DOHH2 (cell line): ENCODE measurements around the gene TEKTIP1.

ENCODE experiments used
- H3F3A ChIP-seq: fragments of 200-600 bp; sonication (generic), shearing (Covaris generic); 2 replicates; pipeline ENCODE4 v1.6.0; 2016; ENCODE audit warnings: antibody characterized with exemption, mild to moderate bottlenecking; ENCODE audit not compliant: control insufficient read depth, insufficient read depth
- H3K27ac ChIP-seq: fragments of 200-600 bp; sonication (generic); 2 replicates; pipeline ENCODE4 v1.5.1; 2014; ENCODE audit warnings: low read depth, mild to moderate bottlenecking, low read length, moderate library complexity
- H3K27me3 ChIP-seq: fragments of 200-600 bp; sonication (generic); 2 replicates; pipeline ENCODE4 v1.6.1; 2014; ENCODE audit warnings: mild to moderate bottlenecking, low read length, mixed read lengths; ENCODE audit not compliant: control insufficient read depth
- H3K36me3 ChIP-seq: fragments of 200-600 bp; sonication (generic); 2 replicates; pipeline ENCODE4 v1.6.1; 2014; ENCODE audit warnings: mild to moderate bottlenecking, low read length, moderate library complexity, mixed read lengths; ENCODE audit not compliant: control insufficient read depth
- H3K4me1 ChIP-seq: fragments of 200-600 bp; sonication (generic); 2 replicates; pipeline ENCODE4 v1.6.1; 2014; ENCODE audit warnings: mild to moderate bottlenecking, low read length, mixed read lengths; ENCODE audit not compliant: control insufficient read depth
- H3K4me2 ChIP-seq: fragments of 200-600 bp; sonication (generic); 2 replicates; pipeline ENCODE4 v1.6.0; 2014; ENCODE audit warnings: mild to moderate bottlenecking, low read length, moderate library complexity
- H3K4me3 ChIP-seq: fragments of 200-600 bp; sonication (generic); 2 replicates; pipeline ENCODE4 v1.5.1; 2014; ENCODE audit warnings: mild to moderate bottlenecking, low read length, mixed read lengths
- H3K79me2 ChIP-seq: fragments of 200-600 bp; sonication (generic); 2 replicates; pipeline ENCODE4 v1.6.1; 2014; ENCODE audit warnings: mild to moderate bottlenecking, low read length, mixed read lengths; ENCODE audit not compliant: control insufficient read depth
- H3K9me2 ChIP-seq: fragments of 200-600 bp; sonication (generic); replicated peaks from 2 replicates; pipeline ENCODE4 v1.6.1; 2014; ENCODE audit warnings: mild to moderate bottlenecking, low read length, mixed read lengths; ENCODE audit not compliant: control insufficient read depth
- H3K9me3 ChIP-seq: fragments of 200-600 bp; sonication (generic); 2 replicates; pipeline ENCODE4 v1.6.1; 2014; ENCODE audit warnings: antibody characterized with exemption, low read length, mixed read lengths; ENCODE audit not compliant: control insufficient read depth, insufficient read depth
- H4K20me1 ChIP-seq: fragments of 200-600 bp; sonication (generic); 2 replicates; pipeline ENCODE4 v1.6.0; 2014; ENCODE audit warnings: low read depth, mild to moderate bottlenecking, antibody characterized with exemption, low read length, moderate library complexity; ENCODE audit not compliant: control insufficient read depth, insufficient read depth
- CTCF ChIP-seq: fragments of 200-600 bp; sonication (generic); IDR thresholded peaks from one replicate; pipeline ENCODE4 v1.5.1; 2014; ENCODE audit warnings: antibody characterized with exemption, mild to moderate bottlenecking, low read depth, low read length; ENCODE audit not compliant: poor library complexity, severe bottlenecking
- EZH2phosphoT487 ChIP-seq: fragments of 200-600 bp; sonication (generic); IDR thresholded peaks from 2 replicates; pipeline ENCODE4 v1.6.1; 2017; ENCODE audit warnings: borderline replicate concordance, mild to moderate bottlenecking, antibody characterized with exemption, low read length, moderate library complexity, mixed read lengths

Gene TEKTIP1

DNA sequence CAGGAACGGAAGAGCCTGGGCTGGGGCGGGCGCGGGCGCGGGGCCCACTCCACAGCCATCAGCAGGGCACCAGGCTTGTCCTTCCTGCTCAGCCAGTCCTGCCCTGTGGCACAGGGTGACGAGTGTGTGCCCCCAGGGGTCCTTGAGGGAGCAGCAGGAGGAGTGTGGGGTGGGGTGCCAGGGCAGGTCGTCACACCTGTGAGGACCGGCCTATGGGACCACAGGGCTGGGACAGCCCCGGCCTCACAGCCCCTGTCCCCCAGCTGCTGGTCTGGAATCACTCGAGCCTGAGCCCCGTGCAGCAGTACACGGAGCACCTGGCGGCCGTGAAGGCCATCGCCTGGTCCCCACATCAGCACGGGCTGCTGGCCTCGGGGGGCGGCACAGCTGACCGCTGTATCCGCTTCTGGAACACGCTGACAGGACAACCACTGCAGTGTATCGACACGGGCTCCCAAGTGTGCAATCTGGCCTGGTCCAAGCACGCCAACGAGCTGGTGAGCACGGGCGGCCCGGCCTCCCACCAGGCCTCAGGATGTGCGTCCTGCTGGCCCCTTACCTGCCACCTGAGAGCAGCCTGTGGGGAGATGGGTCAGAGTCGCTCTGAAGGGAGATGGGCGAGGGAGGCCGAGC is 6.7 kb upstream of the TEKTIP1 start:
- Histone ChIP-seq H3K36me3 (peaks cover 47% of the 10 kb centered on the region), H3K9me2 (no peaks in the 10 kb centered on the region), H3F3A (no peaks in the 10 kb centered on the region), H3K4me3 (no peak overlapping the region), H3K27ac (no peak overlapping the region), H3K9me3 (no peaks in the 10 kb centered on the region), H3K79me2 (no peaks in the 10 kb centered on the region), H3K4me2 (no peak overlapping the region), H4K20me1 (no peaks in the 10 kb centered on the region), H3K27me3 (no peaks in the 10 kb centered on the region), H3K4me1 (no peaks in the 10 kb centered on the region)
- TF ChIP-seq EZH2phosphoT487 (no peak), CTCF (no peak)

GRCh38 chr19:3533033-3533432 is 5.9 kb upstream of the TEKTIP1 start:
- H4K20me1 ChIP-seq = no peaks in the 10 kb centered on the region
- H3K4me1 ChIP-seq = no peaks in the 10 kb centered on the region
- H3K9me3 ChIP-seq = no peaks in the 10 kb centered on the region
- no peak for TF ChIP-seq EZH2phosphoT487
- TF ChIP-seq CTCF = no peak
- H3K36me3 ChIP-seq = peaks cover 44% of the 10 kb centered on the region
- no peaks in the 10 kb centered on the region for H3F3A ChIP-seq
- no peak overlapping the region for H3K4me2 ChIP-seq
- H3K27ac ChIP-seq = no peak overlapping the region
- H3K27me3 ChIP-seq = no peaks in the 10 kb centered on the region
- H3K9me2 ChIP-seq = no peaks in the 10 kb centered on the region
- no peak overlapping the region for H3K4me3 ChIP-seq
- H3K79me2 ChIP-seq = no peaks in the 10 kb centered on the region

- Histone ChIP-seq H3K79me2 (no peaks in the 10 kb centered on the region), H3K4me2 (no peak overlapping the region), H3K9me2 (no peaks in the 10 kb centered on the region), H3K9me3 (no peaks in the 10 kb centered on the region), H3K4me3 (no peak overlapping the region), H3K36me3 (peaks cover 49% of the 10 kb centered on the region), H3K27ac (no peak overlapping the region), H3K4me1 (no peaks in the 10 kb centered on the region), H4K20me1 (no peaks in the 10 kb centered on the region), H3K27me3 (no peaks in the 10 kb centered on the region), H3F3A (no peaks in the 10 kb centered on the region)
- TF ChIP-seq EZH2phosphoT487 (no peak), CTCF (no peak)
Measured at GRCh38 chr19:3533563-3534216, 5.3 kb upstream of the TEKTIP1 start.
